Adrenal gland (tissue), 5 donors: ENCODE measurements around the gene PRXL2C.

Experiments
- CTCF ChIP-seq, 6 experiments: fragments of 450-650 bp in 4 of 6; fragments of 200-600 bp in 2 of 6; sonication (generic) in 1 of 6; IDR thresholded peaks; 1 replicate in 5 of 6; 2 replicates in 1 of 6; pipeline versions ENCODE4 v1.5.1 to v1.8.0; 2016 to 2021; ENCODE audit warnings: antibody characterized with exemption in 6 of 6, mild to moderate bottlenecking in 2 of 6, moderate library complexity in 1 of 6
- POLR2A ChIP-seq, 2 donors: fragments of 450-650 bp; IDR thresholded peaks; one replicate each; pipeline ENCODE4 v1.6.1; 2017; ENCODE audit warnings: antibody characterized with exemption in 2 of 2, mild to moderate bottlenecking in 2 of 2, moderate library complexity in 1 of 2
- donor health status: DM: no; HTN: no; CAD: no.

GRCh38 chr9:96641514-96641913 is 13.6 kb downstream of the PRXL2C start:
- no peak for TF ChIP-seq POLR2A (IDR thresholded peaks at IDR 0.05)
- no peak for TF ChIP-seq CTCF (IDR thresholded peaks at IDR 0.05)
